ENCODE results near the gene CHL1.
"Not testable (repeated sequence)": the region's sequence is repeated elsewhere in the genome, so short reads cannot be mapped to it uniquely, and the experiment has no call there.

The CHL1 gene

GRCh38 chr3:339351-339750, 142.8 kb downstream of the CHL1 start:
- no peak for DNase-seq (ENCODE audit: low read depth, low spot score)

GRCh38 chr3:341998-342397, 145.4 kb downstream of the CHL1 start:
- no peak for DNase-seq (ENCODE audit: low read depth, low spot score)

GRCh38 chr3:346186-346585, 149.6 kb downstream of the CHL1 start:
- peak; percentile 6 for DNase-seq (ENCODE audit: low read depth, low spot score)

GRCh38 chr3:347581-347980, 151.0 kb downstream of the CHL1 start:
- DNase-seq (ENCODE audit: low read depth, low spot score) = no peak

GRCh38 chr3:350871-351371, 154.4 kb downstream of the CHL1 start:
- DNase-seq (ENCODE audit: low read depth, low spot score) = no peak

- no peak for DNase-seq (ENCODE audit: low read depth, low spot score)
Measured at GRCh38 chr3:352599-352998, 156.0 kb downstream of the CHL1 start.

- no peak for DNase-seq (ENCODE audit: low read depth, low spot score)
Measured at GRCh38 chr3:353191-353739, 156.7 kb downstream of the CHL1 start.

GRCh38 chr3:354432-354831, 157.9 kb downstream of the CHL1 start:
- peak; percentile 77 for DNase-seq (ENCODE audit: low read depth, low spot score)

- DNase-seq (ENCODE audit: low read depth, low spot score) = peak; percentile 89
Measured at GRCh38 chr3:355622-356021, 159.1 kb downstream of the CHL1 start.

- DNase-seq (ENCODE audit: low read depth, low spot score) = peak; percentile 86
Measured at GRCh38 chr3:356952-357351, 160.4 kb downstream of the CHL1 start.

GRCh38 chr3:359672-360071, 163.1 kb downstream of the CHL1 start:
- no peak for DNase-seq (ENCODE audit: low read depth, low spot score)

- no peak for DNase-seq (ENCODE audit: low read depth, low spot score)
Measured at GRCh38 chr3:362681-363338, 166.2 kb downstream of the CHL1 start.

- DNase-seq (ENCODE audit: low read depth, low spot score) = no peak
Measured at GRCh38 chr3:364287-364686, 167.7 kb downstream of the CHL1 start.

- DNase-seq (ENCODE audit: low read depth, low spot score) = no peak
Measured at GRCh38 chr3:365268-365667, 168.7 kb downstream of the CHL1 start.

- not testable (repeated sequence) for DNase-seq (ENCODE audit: low read depth, low spot score)
Measured at GRCh38 chr3:366253-366652, 169.7 kb downstream of the CHL1 start.

- DNase-seq (ENCODE audit: low read depth, low spot score) = no peak
Measured at GRCh38 chr3:373193-373779, 176.7 kb downstream of the CHL1 start.

- no peak for DNase-seq (ENCODE audit: low read depth, low spot score)
Measured at GRCh38 chr3:374459-374858, 177.9 kb downstream of the CHL1 start.

- peak; percentile 58 for DNase-seq (ENCODE audit: low read depth, low spot score)
Measured at GRCh38 chr3:377158-377561, 180.6 kb downstream of the CHL1 start.

GRCh38 chr3:380801-381200, 184.2 kb downstream of the CHL1 start:
- no peak for DNase-seq (ENCODE audit: low read depth, low spot score)

- DNase-seq (ENCODE audit: low read depth, low spot score) = peak; percentile 54
Measured at GRCh38 chr3:385151-385550, 188.6 kb downstream of the CHL1 start.

- DNase-seq (ENCODE audit: low read depth, low spot score) = no peak
Measured at GRCh38 chr3:394775-395174, 198.2 kb downstream of the CHL1 start.

GRCh38 chr3:396293-396692, 199.7 kb downstream of the CHL1 start:
- no peak for DNase-seq (ENCODE audit: low read depth, low spot score)

- DNase-seq (ENCODE audit: low read depth, low spot score) = no peak
Measured at GRCh38 chr3:399647-400046, 203.1 kb downstream of the CHL1 start.
